Activated naive CD4-positive, alpha-beta T cell treated with anti-CD3 and anti-CD28 coated beads for 36 hours (primary cell): ENCODE data around the gene PAX8. TPM values are rescaled to one million over a fixed set of nuclear protein-coding genes. Genes with fewer than 3 reads are reported as not detected.

Source experiments
- CTCF ChIA-PET: fragments of 350-600 bp; sonication (Branson Sonifier 250); formaldehyde crosslinking; loops from one replicate; lab custom pipeline; 2021; ENCODE audit warnings: antibody characterized with exemption; lab: Charles Lee
- DNase-seq: peaks from one replicate; pipeline ENCODE4 v3.0.0-alpha.2; 2020
- H3K27ac Mint-ChIP-seq: one replicate; pipeline ENCODE4 v1.8.0; 2021; ENCODE audit warnings: mild to moderate bottlenecking, mixed read lengths
- H3K27me3 Mint-ChIP-seq: one replicate; pipeline ENCODE4 v1.8.0; 2021; ENCODE audit warnings: low read depth, mixed read lengths
- H3K36me3 Mint-ChIP-seq: one replicate; pipeline ENCODE4 v1.8.0; 2021; ENCODE audit warnings: low read depth, mixed read lengths
- H3K4me1 Mint-ChIP-seq: one replicate; pipeline ENCODE4 v1.8.0; 2021; ENCODE audit warnings: low read depth, mixed read lengths
- H3K4me3 Mint-ChIP-seq: one replicate; pipeline ENCODE4 v1.8.0; 2021; ENCODE audit warnings: mild to moderate bottlenecking, moderate library complexity, mixed read lengths
- H3K9me3 Mint-ChIP-seq: one replicate; pipeline ENCODE4 v1.8.0; 2021; ENCODE audit warnings: mixed read lengths
- intact Hi-C: fragments of 100-400 bp; cut with micrococcal nuclease; formaldehyde crosslinking; loops from one replicate; pipeline ENCODE4 v1.15.1; 2023
- total RNA-seq, 2 experiments: library from RNA; stranded (reverse); gene quantifications; one replicate each; pipeline ENCODE4 v1.2.3, GENCODE V29; 2021

Gene PAX8
- total RNA-seq, 2 experiments from 2014 or later: 2.0 to 2.8 TPM

GRCh38 chr2:113231064-113231463 is 47.7 kb downstream of the PAX8 start:
- intact Hi-C loops: no loop called here
- H3K4me3 Mint-ChIP-seq: no peak overlapping the region
- no peaks in the 10 kb centered on the region for H3K27me3 Mint-ChIP-seq
- peaks cover 16% of the 10 kb centered on the region for H3K4me1 Mint-ChIP-seq
- H3K9me3 Mint-ChIP-seq: no peaks in the 10 kb centered on the region
- no peak for DNase-seq
- peaks cover 3% of the 10 kb centered on the region for H3K36me3 Mint-ChIP-seq
- CTCF ChIA-PET: interaction anchor here (0.7 to 2.0 kb wide), 5 partner anchors 16 to 151 kb away, joined by 3 to 7 read pairs (median 4); no protein-coding TSS in a partner anchor
- H3K27ac Mint-ChIP-seq: no peak overlapping the region

DNA sequence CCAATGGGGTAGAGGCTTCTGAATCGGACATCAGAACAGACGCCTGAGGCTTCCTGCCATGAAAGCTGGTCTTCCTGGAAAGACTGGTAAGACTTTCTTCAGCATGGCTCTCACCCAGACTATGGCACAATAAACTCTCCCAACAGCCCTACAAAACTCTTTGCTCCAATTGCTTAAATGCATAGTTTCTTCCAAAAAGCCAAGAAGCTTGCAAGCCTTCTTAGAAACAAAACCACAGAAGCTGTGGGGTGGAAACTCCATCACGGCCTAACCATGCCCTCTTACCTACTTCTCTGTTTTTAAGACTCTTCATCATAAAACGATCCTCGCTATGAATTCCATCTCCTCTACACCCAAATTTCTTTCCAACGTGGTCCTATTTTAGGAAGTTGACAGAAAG is 48.2 kb downstream of the PAX8 start:
- Mint-ChIP-seq H3K4me1 (peaks cover 16% of the 10 kb centered on the region), H3K27me3 (no peaks in the 10 kb centered on the region), H3K4me3 (no peak overlapping the region), H3K27ac (no peak overlapping the region), H3K9me3 (no peaks in the 10 kb centered on the region), H3K36me3 (peaks cover 2% of the 10 kb centered on the region)
- DNase-seq: no peak
- CTCF ChIA-PET: interaction anchor here (0.7 to 2.0 kb wide), 6 partner anchors 16 to 151 kb away, joined by 3 to 7 read pairs (median 4); no protein-coding TSS in a partner anchor
- intact Hi-C loops: no loop called here

- Mint-ChIP-seq H3K27ac (no peak overlapping the region), H3K4me1 (peaks cover 11% of the 10 kb centered on the region), H3K4me3 (no peak overlapping the region), H3K9me3 (no peaks in the 10 kb centered on the region), H3K27me3 (no peaks in the 10 kb centered on the region), H3K36me3 (no peaks in the 10 kb centered on the region)
- intact Hi-C loops: no loop called here
- CTCF ChIA-PET: interaction anchor here (0.6 to 1.3 kb wide), 4 partner anchors 44 to 160 kb away, joined by 3 to 4 read pairs (median 4); no protein-coding TSS in a partner anchor
- DNase-seq: no peak
Observed at GRCh38 chr2:113229795-113230194, 48.9 kb downstream of the PAX8 start.

DNA sequence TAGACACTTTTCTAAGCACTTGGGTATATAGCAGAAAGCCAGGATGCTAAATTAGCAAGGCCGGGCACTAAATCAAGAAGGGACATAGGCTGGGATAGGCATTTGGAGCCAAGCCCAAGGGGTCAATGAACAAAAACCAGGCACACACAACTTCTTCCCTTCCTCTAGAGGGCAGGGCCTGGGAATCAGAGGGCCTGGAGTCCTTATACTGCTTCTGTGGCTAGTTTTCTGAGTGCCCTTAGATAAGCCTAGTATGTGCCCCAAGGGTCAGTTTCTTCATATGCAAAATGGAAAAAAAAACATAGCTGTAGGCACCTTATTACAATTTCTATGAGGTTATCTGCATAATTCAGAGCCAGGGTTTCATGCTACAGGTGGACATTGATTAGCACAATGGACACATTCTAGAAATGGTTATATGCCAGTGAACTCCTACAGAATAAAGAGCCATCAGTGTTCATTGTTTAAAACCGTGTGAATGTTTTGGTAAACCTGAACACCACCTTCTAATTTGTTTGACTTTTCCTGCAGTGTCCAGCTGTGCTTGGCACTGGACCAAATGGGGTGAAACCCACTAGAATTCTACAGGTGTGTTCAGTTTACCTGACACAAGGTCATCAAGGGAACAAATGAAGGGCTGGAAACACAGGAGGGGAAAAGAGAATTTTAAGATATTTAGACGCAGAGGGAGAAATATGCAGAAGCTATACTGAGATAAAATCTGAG is 49.6 kb downstream of the PAX8 start:
- H3K4me1 Mint-ChIP-seq: peaks cover 8% of the 10 kb centered on the region
- H3K9me3 Mint-ChIP-seq: no peaks in the 10 kb centered on the region
- intact Hi-C loops: no loop called here
- no peak overlapping the region for H3K4me3 Mint-ChIP-seq
- no peaks in the 10 kb centered on the region for H3K27me3 Mint-ChIP-seq
- H3K36me3 Mint-ChIP-seq: no peaks in the 10 kb centered on the region
- CTCF ChIA-PET: interaction anchor here (1.0 to 1.3 kb wide), 2 partner anchors 149 to 161 kb away, joined by 3 to 4 read pairs; no protein-coding TSS in a partner anchor
- no peak overlapping the region for H3K27ac Mint-ChIP-seq
- no peak for DNase-seq

DNA sequence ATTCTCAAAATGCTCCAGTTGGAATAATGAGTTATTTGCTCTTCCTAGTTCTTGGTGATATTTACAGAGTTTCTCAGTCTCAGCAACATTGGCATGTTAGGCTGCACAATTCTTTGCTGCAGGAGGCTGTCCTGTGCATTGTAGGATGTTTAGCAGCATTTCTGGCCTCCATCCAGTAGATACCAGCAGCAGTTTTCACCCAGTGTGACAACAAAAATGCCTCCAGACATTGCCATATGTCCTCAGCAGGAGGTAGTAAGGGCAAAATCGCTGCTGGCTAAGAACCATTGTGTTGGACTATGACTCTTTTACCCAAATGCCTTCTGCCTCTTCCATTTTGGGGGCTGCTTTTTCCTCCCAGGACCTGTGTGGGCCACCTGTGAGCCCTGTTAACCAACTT is 50.4 kb downstream of the PAX8 start:
- Mint-ChIP-seq H3K27me3 (no peaks in the 10 kb centered on the region), H3K4me3 (no peak overlapping the region), H3K27ac (no peak overlapping the region), H3K4me1 (peaks cover 7% of the 10 kb centered on the region), H3K36me3 (no peaks in the 10 kb centered on the region), H3K9me3 (no peaks in the 10 kb centered on the region)
- intact Hi-C loops: no loop called here
- DNase-seq: no peak
- CTCF ChIA-PET: interaction anchor here (1.2 to 2.0 kb wide), 2 partner anchors 25 to 30 kb away, joined by 3 to 6 read pairs; no protein-coding TSS in a partner anchor

GRCh38 chr2:113227698-113228097 is 51.0 kb downstream of the PAX8 start:
- Mint-ChIP-seq H3K4me3 (no peak overlapping the region), H3K36me3 (no peaks in the 10 kb centered on the region), H3K9me3 (no peaks in the 10 kb centered on the region), H3K4me1 (peaks cover 7% of the 10 kb centered on the region), H3K27me3 (no peaks in the 10 kb centered on the region), H3K27ac (no peak overlapping the region)
- DNase-seq: no peak
- CTCF ChIA-PET: interaction anchor here (0.9 to 2.0 kb wide), 4 partner anchors 8 to 91 kb away, joined by 3 to 6 read pairs (median 4); no protein-coding TSS in a partner anchor
- intact Hi-C loops: no loop called here

- H3K27ac Mint-ChIP-seq: no peak overlapping the region
- CTCF ChIA-PET: interaction anchor here (0.9 to 2.0 kb wide), 4 partner anchors 8 to 91 kb away, joined by 3 to 6 read pairs (median 4); no protein-coding TSS in a partner anchor
- intact Hi-C loops: no loop called here
Observed at GRCh38 chr2:113227290-113227689, 51.4 kb downstream of the PAX8 start.

DNA sequence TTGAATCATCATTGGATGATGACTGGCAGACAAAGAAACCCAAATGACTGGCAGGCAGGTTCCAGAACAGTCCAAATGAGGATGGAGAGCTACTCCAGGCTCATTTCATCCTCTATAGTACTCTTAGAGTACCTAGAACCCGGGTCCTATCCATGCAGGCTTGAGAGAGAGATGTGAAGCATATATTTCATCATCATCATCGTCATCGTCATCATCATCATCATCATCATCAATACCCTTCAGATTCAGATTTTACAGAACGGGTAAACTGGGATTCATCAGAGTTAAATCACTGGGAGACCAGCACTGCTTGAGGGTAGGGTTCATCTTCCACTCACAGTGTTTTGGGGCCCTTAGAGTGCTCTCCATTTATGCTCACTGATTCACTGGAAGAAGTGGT is 52.3 kb downstream of the PAX8 start:
- CTCF ChIA-PET: interaction anchor here (0.8 to 2.0 kb wide), 3 partner anchors 9 to 23 kb away, joined by 3 to 6 read pairs (median 4); no protein-coding TSS in a partner anchor
- no peak for DNase-seq
- H3K27ac Mint-ChIP-seq: no peak overlapping the region
- intact Hi-C loops: no loop called here
- no peaks in the 10 kb centered on the region for H3K36me3 Mint-ChIP-seq
- peaks cover 7% of the 10 kb centered on the region for H3K4me1 Mint-ChIP-seq
- no peaks in the 10 kb centered on the region for H3K27me3 Mint-ChIP-seq
- no peak overlapping the region for H3K4me3 Mint-ChIP-seq
- no peaks in the 10 kb centered on the region for H3K9me3 Mint-ChIP-seq

More at GRCh38 chr2:113227290-113227689, 51.4 kb downstream of the PAX8 start:
- Mint-ChIP-seq H3K36me3 (no peaks in the 10 kb centered on the region), H3K9me3 (no peaks in the 10 kb centered on the region), H3K4me3 (no peak overlapping the region), H3K27me3 (no peaks in the 10 kb centered on the region), H3K4me1 (peaks cover 7% of the 10 kb centered on the region)
- no peak for DNase-seq

GRCh38 chr2:113225263-113226259 is 53.2 kb downstream of the PAX8 start:
- Mint-ChIP-seq H3K4me1 (peaks cover 5% of the 10 kb centered on the region), H3K9me3 (no peaks in the 10 kb centered on the region), H3K36me3 (no peaks in the 10 kb centered on the region), H3K27me3 (no peaks in the 10 kb centered on the region), H3K4me3 (no peak overlapping the region), H3K27ac (no peak overlapping the region)
- DNase-seq: no peak
- CTCF ChIA-PET: no interaction called here
- intact Hi-C loops: no loop called here

DNA sequence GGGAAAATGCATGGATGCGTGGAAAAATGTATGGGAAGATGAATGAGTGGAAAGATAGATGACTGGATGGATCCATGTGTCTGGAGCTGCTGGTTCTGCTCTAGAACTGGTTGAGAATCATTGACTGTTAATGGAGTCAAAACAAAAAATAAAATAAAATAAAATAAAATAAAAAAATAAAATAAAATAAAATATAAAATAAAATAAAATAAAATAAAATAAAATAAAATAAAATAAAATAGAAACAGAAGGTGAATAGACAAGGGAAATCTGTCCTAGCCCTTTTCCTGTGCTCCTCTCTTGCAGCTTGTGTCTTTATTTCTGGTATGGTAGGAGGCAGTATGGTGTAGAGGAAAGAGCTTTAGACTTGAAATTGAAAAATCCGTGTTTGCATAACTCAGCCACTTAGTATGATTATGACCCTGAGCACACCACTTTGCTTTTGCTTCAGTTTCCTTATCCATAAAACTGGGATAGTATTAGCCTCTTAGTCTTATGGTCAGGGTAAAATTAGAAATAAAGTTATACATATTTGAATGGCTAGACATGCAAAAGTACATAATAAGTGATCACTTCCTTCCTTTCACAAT is 54.0 kb downstream of the PAX8 start:
- Mint-ChIP-seq H3K27me3 (no peaks in the 10 kb centered on the region), H3K36me3 (no peaks in the 10 kb centered on the region), H3K4me1 (no peaks in the 10 kb centered on the region), H3K4me3 (no peak overlapping the region), H3K9me3 (no peaks in the 10 kb centered on the region), H3K27ac (no peak overlapping the region)
- intact Hi-C loops: no loop called here
- no peak for DNase-seq
- CTCF ChIA-PET: interaction anchor here (0.6 kb wide), 1 partner anchor 103 kb away, joined by 3 read pairs; no protein-coding TSS in a partner anchor

DNA sequence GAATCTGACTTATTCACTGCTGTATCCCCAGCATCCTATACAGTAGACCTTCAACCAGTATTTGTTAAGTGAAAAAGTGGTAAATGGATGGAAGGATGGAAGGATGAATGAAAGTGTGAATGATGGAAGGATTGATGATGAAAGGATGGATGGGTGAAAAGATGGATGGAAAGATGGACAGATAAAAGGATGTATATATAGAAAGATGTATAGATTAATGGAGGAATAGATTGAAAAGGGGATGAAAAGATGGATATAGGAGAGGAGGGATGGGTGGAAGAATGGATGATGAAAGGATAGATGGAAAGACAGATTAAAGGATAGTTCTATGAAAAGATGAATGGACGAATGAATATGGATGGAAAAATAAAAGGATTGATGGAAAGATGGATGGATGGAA is 54.9 kb downstream of the PAX8 start:
- no peaks in the 10 kb centered on the region for H3K36me3 Mint-ChIP-seq
- H3K4me1 Mint-ChIP-seq: no peaks in the 10 kb centered on the region
- no peak for DNase-seq
- H3K27ac Mint-ChIP-seq: no peak overlapping the region
- H3K27me3 Mint-ChIP-seq: no peaks in the 10 kb centered on the region
- no peak overlapping the region for H3K4me3 Mint-ChIP-seq
- intact Hi-C loops: no loop called here
- CTCF ChIA-PET: interaction anchor here (4.0 kb wide), 1 partner anchor 19 kb away, joined by 13 read pairs; no protein-coding TSS in a partner anchor
- no peaks in the 10 kb centered on the region for H3K9me3 Mint-ChIP-seq
